Left cardiac atrium (tissue), 4 donors: ENCODE results near the gene DMRTC2. TPM values are rescaled to one million over a fixed set of nuclear protein-coding genes. Genes with fewer than 3 reads are reported as not detected.

Experiments
- ATAC-seq, 2 donors: fragments of 200-7000 bp; cut with Tn5 transposase; one replicate each; pipeline ENCODE4 v1.9.1; 2020; ENCODE audit warnings: mild to moderate bottlenecking in 2 of 2, moderate library complexity in 2 of 2
- DNase-seq: peaks from one replicate; pipeline ENCODE4 v3.0.0-alpha.2; 2020
- intact Hi-C, 2 donors: fragments of 100-400 bp; cut with DNase I; formaldehyde crosslinking; loops; one replicate each; pipeline versions ENCODE4 v1.14.1 to v1.15.1; 2022 to 2023
- total RNA-seq, 2 donors: library from RNA; stranded (reverse); fragmentation: NEBNext Ultra II Directional; extraction: Animal tissue kit (Norgen Biotek cat#: 25700); gene quantifications; one replicate each; pipeline ENCODE4 v1.2.1, GENCODE V29; 2021
- donor health status: DM: no; HTN: yes; CAD: no.
- donor health status: DM: no; HTN: yes; CAD: no; lungs with severe emphysema.
- donor health status: DM: yes; HTN: yes; CAD: no.
- donor health status: Dilated cardiomyopathy.

Gene DMRTC2
- total RNA-seq, 2 donors from 2014 or later, result not detected

GRCh38 chr19:41883463-41883820, 38.6 kb downstream of the DMRTC2 start:
- DNase-seq (no peak), ATAC-seq (no peak)
- intact Hi-C loops, result no loop called here

DNA sequence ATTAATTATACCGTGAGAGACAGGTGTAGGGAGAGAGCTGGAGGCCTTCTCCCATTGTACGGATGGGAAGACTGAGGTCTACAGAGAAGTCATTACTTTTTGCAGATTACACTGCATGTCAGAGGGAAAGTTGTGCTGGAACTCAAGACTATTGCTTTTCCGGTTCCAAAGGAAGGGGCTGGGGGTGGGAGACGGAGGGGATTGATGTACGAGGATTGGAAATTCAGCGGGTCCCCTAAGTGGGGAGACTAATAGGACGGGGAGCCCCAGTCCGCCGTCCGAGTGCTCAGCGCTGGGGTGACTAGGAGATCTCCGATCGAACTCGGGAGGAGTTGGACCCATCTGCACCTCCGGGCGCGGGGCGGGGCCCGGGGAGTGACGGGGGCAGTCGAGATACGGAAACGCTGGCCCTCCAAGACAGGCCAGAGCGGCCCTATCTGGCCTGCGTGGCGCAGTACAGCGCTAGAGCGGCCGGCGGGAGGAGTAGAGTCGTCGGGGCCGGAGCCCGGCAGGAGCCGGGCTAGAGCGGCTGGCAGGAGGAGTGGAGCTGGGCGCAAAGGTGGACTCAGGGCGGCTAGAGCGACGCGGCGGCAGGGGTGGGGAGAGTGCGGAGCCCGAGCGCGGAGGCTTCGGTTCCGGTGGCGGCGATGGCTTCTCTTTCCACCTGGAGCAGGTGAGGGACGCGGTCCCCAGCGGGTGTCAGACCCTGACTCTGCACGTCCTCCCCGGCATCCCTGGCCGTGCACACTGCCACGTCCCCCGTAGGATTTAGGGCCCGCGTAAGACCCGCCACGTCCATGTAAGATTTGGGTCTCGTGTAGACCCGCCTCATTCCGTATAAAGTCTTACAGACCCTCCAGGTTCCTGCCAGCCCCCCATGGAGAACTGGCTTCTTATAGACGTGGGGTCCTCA, 39.2 kb downstream of the DMRTC2 start:
- DNase-seq (peak; percentile 95), ATAC-seq (peak; percentile 96)
- intact Hi-C loops, result no loop called here

- intact Hi-C loops, result no loop called here
- DNase-seq, result no peak
- no peak for ATAC-seq
Measured at GRCh38 chr19:41886761-41887710, 42.2 kb downstream of the DMRTC2 start.

- no peak for DNase-seq
- intact Hi-C loops, result no loop called here
Measured at GRCh38 chr19:41887711-41888382, 43.0 kb downstream of the DMRTC2 start.

DNA sequence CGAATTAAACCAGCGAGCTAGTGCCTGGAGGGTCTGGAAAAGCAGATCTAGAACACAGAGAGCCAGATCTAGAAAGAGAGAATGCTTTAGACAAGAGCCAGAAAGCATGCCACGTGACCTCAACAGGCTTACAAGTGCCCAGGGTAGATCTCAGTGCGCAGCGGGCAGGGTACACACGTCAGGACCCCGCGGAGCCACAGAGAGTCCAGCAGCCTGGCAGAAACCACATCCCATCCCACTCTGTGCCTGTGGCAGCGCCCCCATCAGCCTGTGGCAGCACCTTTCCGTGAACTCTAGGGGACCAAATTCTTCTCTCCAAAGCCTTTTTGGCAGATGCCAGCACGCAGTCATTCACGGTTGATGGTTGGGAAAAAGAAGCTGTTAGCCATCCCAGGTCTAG, 44.1 kb downstream of the DMRTC2 start:
- ATAC-seq (no peak), DNase-seq (no peak)
- intact Hi-C loops, result no loop called here

More at GRCh38 chr19:41887711-41888382, 43.0 kb downstream of the DMRTC2 start:
- ATAC-seq, result peak in 1 of 2 donors; percentile 1

DNA sequence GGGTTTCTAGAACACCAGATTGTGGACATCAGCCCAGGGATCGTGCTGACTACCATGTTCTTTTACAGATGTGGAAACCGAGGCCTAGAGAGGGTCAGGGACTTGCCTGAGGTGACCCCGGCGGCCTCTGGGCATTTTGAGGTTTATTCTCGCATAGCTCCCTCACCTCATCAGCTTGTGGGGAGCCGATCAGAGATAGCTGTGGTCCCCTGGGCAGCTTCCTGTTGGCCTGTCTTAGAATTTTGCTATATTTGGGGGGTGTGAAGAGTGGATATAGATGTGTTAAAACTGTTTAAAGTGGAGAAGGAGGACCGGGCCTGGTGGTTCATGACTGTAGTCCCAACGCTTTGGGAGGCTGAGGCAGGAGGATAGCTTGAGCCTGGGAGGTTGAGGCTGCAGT, 45.1 kb downstream of the DMRTC2 start:
- no peak for ATAC-seq
- intact Hi-C loops, result no loop called here

DNA sequence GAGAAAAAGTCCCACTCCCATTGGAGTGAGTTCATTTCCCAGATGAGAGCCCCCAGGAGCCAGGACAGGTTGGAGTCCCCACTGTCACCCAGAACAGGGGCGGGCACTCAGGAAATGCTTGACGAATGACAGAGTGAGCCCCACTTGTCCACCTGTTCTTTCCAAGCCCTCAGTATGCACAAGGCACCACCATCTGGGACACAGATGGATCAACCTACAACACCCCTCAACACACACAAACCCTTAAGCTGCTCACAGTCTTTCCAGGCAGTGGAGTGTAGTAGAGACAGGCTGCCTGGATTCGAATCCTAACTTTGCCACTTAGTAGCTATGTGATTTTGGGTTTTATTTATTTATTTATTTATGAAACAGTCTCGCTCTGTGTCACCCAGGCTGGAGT, 46.1 kb downstream of the DMRTC2 start:
- intact Hi-C loops, result no loop called here
- no peak for ATAC-seq

More for the DNA sequence above, 45.1 kb downstream of the DMRTC2 start:
- no peak for DNase-seq

DNA sequence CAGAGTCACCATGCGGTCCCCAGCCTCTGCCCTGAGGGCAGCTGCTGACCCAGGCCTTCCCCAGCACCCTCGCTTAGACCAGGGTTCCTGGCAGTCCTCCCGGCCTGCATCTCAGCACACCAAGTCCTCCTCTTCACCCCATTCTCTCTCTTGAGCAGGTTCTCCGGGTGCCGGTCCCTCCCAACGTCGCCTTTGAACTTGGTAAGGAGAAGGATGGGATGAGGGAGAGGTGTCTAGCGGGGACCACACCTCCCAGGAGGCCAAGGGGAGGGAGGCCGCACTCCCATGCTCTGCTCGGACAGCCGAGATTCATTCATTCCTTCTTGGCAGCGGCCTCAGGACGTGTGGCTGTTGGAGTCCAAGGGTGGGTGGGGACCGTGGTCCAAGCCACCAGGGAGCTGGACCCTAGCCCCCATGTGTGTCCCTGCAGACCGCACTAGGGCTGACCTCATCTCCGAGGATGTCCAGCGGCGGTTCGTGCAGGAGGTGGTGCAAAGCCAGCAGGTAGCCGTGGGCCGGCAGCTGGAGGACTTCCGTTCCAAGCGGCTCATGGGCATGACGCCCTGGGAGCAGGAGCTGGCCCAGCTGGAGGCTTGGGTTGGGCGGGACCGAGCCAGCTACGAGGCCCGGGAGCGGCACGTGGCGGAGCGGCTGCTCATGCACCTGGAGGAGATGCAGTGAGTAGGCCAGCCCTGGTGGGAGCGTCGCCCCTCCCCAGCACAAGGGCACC, 47.5 kb downstream of the DMRTC2 start:
- ATAC-seq, result no peak

More for the DNA sequence above, 46.1 kb downstream of the DMRTC2 start:
- no peak for DNase-seq

GRCh38 chr19:41893899-41894298, 49.1 kb downstream of the DMRTC2 start:
- no peak for ATAC-seq
- intact Hi-C loops, result no loop called here
- DNase-seq, result no peak

More for the DNA sequence above, 47.5 kb downstream of the DMRTC2 start:
- intact Hi-C loops, result no loop called here
- no peak for DNase-seq

GRCh38 chr19:41894350-41894749, 49.5 kb downstream of the DMRTC2 start:
- DNase-seq (no peak), ATAC-seq (no peak)
- intact Hi-C loops, result no loop called here

DNA sequence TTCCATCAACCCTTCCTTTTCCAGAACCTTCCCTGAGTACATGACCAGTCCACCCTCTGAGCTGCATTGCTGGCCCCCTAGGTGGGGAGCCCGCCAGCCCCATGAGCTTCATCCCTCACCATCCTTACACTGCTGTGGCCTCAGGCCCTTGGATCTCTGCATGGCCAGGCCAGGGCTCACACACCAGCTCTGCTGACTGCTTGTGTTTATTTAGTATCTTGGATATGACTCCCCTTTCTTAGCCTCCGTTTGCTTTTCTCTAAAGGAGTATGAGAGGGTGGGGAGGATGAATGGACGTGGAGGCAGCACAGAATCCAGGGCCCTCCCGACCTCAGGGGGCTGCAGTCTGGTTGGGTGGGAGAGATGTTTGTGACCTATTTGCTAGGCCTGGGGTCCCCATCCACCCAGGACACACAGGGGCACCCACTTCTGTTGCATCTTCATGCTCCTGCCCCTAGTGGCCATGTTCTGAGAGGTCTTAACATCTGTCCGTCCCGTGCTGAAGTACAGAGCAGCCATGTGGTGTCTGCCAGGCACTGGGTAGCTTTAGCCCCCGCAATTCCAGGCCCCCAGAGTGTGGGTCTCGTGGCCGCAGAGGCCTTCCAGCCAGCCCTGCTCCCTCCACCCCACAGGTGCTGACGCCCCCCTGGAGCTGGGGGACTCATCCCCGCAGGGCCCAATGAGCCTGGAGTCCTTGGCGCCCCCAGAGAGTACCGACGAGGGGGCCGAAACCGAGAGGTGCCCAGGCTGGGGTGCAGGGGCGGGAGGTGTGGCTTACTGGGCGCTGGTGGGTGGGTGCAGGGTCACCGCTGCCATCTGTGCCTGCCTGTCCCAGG, 51.1 kb downstream of the DMRTC2 start:
- ATAC-seq, result no peak
- intact Hi-C loops, result no loop called here
- no peak for DNase-seq

DNA sequence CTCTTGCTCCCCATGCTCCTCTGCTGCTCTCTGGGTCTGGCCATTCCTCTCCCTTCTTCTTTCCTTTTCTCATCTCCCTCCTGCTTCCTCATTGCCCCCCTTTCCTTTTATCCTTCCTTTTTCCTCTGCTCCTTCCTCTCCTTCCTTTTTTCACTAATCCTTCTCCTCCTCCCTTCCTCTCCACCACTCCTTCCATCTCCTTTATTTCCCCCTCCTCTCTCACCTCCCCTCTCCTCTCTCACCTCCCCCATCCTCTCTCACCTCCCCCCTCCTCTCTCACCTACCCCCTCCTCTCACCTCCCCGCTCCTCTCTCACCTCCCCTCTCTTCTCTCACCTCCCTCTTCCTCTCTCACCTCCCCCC, 51.7 kb downstream of the DMRTC2 start:
- intact Hi-C loops, result no loop called here
- no peak for ATAC-seq
- DNase-seq, result no peak

GRCh38 chr19:41897181-41897580, 52.3 kb downstream of the DMRTC2 start:
- DNase-seq (no peak), ATAC-seq (peak in 1 of 2 donors; percentile 5)
- intact Hi-C loops, result no loop called here

DNA sequence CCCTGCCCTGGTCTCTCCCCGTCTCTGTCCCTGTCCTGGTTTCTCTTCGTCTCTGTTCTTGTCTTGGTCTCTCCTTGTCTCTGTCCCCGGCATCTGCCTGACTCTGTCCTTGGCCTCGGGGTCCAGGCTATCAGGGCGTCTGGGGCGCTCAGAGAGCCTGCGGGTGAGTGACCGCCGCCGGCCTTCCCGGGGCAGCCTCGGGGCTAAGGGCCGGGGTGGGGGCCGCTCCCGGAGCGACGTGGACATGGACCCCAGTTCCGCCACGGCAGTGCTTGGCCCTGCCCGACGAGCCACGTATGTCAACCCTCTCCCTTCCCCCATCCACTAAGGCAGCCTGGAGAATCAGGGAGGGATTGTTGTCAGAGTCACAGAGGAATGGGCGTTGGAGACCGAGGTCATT, 53.0 kb downstream of the DMRTC2 start:
- ATAC-seq (no peak), DNase-seq (no peak)
- intact Hi-C loops, result no loop called here

DNA sequence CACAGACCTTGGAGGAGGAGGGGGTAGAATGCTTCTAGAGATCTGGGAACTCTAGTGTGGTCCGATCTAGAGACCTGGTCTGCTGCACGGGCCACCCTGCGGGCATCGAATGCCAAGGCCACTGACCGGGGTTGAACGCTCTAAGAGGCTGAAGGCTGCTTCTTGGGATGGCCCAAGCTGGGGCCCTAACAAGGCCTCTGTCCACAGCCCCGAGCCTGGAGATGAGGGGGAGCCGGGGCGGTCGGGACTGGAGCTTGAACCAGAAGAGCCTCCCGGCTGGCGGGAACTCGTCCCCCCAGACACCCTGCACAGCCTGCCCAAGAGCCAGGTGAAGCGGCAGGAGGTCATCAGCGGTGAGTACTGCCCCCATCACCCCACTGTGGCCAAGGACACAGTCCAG, 53.4 kb downstream of the DMRTC2 start:
- intact Hi-C loops, result no loop called here
- no peak for DNase-seq
- ATAC-seq, result no peak
